Neutrophil (primary cell): ENCODE measurements around the gene SYCE1.
"Not testable (repeated sequence)": the region's sequence is repeated elsewhere in the genome, so short reads cannot be mapped to it uniquely, and the experiment has no call there.

Experiments
- H3K27ac ChIP-seq: fragments of 200-600 bp; sonication (generic); 2 replicates; pipeline ENCODE4 v1.5.1; 2016; ENCODE audit warnings: mild to moderate bottlenecking, moderate library complexity
- H3K27me3 ChIP-seq: fragments of 200-600 bp; sonication (generic); 2 replicates; pipeline ENCODE4 v1.6.0; 2016; ENCODE audit warnings: mild to moderate bottlenecking
- H3K36me3 ChIP-seq: fragments of 200-600 bp; sonication (generic); 2 replicates; pipeline ENCODE4 v1.5.1; 2017
- H3K4me1 ChIP-seq, 2 experiments: fragments of 200-600 bp in 1 of 2; sonication (generic) in 1 of 2; 1 replicate in 1 of 2; 2 replicates in 1 of 2; pipeline versions ENCODE4 v1.5.1 to v1.6.1; 2013 to 2016; ENCODE audit warnings: low read depth in 1 of 2, low read length in 1 of 2, mild to moderate bottlenecking in 1 of 2, moderate library complexity in 1 of 2; ENCODE audit not compliant: control insufficient read depth in 1 of 2, insufficient read depth in 1 of 2
- H3K4me3 ChIP-seq, 2 experiments: fragments of 200-600 bp in 1 of 2; sonication (generic) in 1 of 2; 1 replicate in 1 of 2; 2 replicates in 1 of 2; pipeline ENCODE4 v1.5.1; 2013 to 2016; ENCODE audit warnings: low read depth in 1 of 2, low read length in 1 of 2, mild to moderate bottlenecking in 1 of 2, moderate library complexity in 1 of 2
- H3K9me3 ChIP-seq: fragments of 200-600 bp; sonication (generic); 2 replicates; pipeline ENCODE4 v1.5.1; 2016
- TF ChIP-seq, protein P1 (sequence below): fragments of 200-600 bp; sonication (generic); IDR thresholded peaks from 2 replicates; pipeline ENCODE4 v1.5.1; 2016; ENCODE audit warnings: antibody characterized with exemption

The SYCE1 gene

DNA sequence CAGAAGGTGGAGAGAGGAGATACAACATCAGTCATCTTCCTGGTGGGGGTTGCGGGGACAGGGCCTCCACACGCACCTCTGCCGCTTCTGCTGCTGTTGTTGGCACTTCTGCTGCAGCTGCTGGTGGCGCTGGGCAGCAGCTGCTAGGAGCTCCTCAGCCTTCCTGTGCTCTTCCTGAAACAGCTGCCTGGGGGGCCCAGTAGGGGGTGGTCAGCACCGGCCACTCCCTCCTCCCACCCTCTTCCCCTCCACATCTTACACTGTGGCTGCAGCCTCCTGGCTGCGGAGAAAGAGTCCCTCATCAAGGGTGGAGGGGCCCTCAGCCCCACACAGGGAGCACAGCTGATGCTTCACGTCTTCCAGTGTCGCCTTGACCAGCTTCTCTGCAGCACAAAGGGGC lies 9.9 kb downstream of the SYCE1 start:
- no peaks in the 10 kb centered on the region for H3K36me3 ChIP-seq
- no peaks in the 10 kb centered on the region for H3K4me1 ChIP-seq
- no peak overlapping the region for H3K4me3 ChIP-seq
- no peaks in the 10 kb centered on the region for H3K9me3 ChIP-seq
- H3K27ac ChIP-seq: no peak overlapping the region
- TF ChIP-seq, protein P1, sequence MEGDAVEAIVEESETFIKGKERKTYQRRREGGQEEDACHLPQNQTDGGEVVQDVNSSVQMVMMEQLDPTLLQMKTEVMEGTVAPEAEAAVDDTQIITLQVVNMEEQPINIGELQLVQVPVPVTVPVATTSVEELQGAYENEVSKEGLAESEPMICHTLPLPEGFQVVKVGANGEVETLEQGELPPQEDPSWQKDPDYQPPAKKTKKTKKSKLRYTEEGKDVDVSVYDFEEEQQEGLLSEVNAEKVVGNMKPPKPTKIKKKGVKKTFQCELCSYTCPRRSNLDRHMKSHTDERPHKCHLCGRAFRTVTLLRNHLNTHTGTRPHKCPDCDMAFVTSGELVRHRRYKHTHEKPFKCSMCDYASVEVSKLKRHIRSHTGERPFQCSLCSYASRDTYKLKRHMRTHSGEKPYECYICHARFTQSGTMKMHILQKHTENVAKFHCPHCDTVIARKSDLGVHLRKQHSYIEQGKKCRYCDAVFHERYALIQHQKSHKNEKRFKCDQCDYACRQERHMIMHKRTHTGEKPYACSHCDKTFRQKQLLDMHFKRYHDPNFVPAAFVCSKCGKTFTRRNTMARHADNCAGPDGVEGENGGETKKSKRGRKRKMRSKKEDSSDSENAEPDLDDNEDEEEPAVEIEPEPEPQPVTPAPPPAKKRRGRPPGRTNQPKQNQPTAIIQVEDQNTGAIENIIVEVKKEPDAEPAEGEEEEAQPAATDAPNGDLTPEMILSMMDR: no peak
- no peaks in the 10 kb centered on the region for H3K27me3 ChIP-seq

DNA sequence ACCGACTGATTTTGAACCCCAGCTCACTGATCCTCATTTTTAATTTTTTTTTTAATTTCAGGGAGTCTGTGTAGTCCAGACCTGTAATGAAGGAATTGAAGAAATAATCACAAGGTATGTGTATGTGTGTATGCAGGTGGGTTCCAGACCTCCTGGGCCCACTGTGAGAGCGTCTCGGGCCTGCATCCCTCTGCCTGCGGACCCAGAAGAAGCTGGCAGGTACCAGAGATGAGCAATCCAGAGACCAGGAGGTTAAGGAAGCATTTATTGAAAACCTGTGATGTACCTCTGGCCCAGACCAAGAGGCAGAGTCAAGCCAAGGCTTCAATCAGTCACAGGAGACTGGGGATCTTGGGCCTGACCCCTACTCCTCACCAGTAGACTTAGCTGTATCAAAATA lies 10.8 kb downstream of the SYCE1 start:
- H3K36me3 ChIP-seq: no peaks in the 10 kb centered on the region
- H3K27ac ChIP-seq: no peak overlapping the region
- TF ChIP-seq, protein P1: no peak
- H3K4me3 ChIP-seq: no peak overlapping the region
- H3K27me3 ChIP-seq: no peaks in the 10 kb centered on the region
- H3K9me3 ChIP-seq: no peaks in the 10 kb centered on the region
- H3K4me1 ChIP-seq: no peaks in the 10 kb centered on the region

DNA sequence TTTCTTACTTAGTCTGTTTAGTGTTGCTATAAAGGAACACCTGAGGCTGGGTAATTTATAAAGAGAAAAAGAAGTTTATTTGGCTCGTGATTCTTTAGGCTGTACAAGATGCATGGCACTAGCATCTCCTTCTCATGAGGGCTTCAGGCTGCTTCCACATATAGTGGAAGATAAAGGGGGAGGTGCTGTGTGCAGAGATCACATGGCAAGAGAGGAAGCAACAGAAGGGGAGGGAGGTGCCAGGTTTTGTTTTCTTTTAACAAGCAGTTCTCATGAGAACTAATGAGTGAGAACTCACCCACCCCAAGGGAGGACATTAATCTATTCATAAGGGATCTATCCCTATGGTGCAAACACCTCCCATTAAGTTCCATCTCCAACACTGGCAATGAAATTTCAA lies 20.9 kb downstream of the SYCE1 start:
- H3K4me3 ChIP-seq: no peak overlapping the region
- TF ChIP-seq, protein P1: no peak

DNA sequence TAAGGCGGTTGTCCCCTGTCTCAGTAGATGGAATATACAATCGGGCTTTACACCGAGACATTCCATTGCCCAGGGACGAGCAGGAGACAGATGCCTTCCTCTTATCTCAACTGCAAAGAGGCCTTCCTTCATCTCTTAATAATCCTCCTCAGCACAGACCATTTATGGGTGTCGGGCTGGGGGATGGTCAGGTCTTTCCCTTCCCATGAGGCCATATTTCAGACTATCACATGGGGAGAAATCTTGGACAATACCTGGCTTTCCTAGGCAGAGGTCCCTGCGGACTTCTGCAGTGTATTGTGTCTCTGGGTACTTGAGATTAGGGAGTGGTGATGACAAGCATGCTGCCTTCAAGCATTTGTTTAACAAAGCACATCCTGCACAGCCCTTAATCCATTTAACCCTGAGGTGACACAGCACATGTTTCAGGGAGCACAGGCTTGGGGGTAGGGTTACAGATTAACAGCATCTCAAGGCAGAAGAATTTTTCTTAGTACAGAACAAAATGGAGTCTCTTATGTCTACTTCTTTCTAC lies 23.9 kb downstream of the SYCE1 start:
- not testable (repeated sequence) for H3K27ac ChIP-seq, H3K27me3 ChIP-seq, H3K4me1 ChIP-seq, H3K4me3 ChIP-seq, H3K9me3 ChIP-seq, H3K36me3 ChIP-seq

More for the DNA sequence above, 20.9 kb downstream of the SYCE1 start:
- no peaks in the 10 kb centered on the region for H3K27me3 ChIP-seq
- no peak overlapping the region for H3K27ac ChIP-seq
- H3K4me1 ChIP-seq: no peaks in the 10 kb centered on the region
- no peaks in the 10 kb centered on the region for H3K36me3 ChIP-seq
- H3K9me3 ChIP-seq: no peaks in the 10 kb centered on the region

DNA sequence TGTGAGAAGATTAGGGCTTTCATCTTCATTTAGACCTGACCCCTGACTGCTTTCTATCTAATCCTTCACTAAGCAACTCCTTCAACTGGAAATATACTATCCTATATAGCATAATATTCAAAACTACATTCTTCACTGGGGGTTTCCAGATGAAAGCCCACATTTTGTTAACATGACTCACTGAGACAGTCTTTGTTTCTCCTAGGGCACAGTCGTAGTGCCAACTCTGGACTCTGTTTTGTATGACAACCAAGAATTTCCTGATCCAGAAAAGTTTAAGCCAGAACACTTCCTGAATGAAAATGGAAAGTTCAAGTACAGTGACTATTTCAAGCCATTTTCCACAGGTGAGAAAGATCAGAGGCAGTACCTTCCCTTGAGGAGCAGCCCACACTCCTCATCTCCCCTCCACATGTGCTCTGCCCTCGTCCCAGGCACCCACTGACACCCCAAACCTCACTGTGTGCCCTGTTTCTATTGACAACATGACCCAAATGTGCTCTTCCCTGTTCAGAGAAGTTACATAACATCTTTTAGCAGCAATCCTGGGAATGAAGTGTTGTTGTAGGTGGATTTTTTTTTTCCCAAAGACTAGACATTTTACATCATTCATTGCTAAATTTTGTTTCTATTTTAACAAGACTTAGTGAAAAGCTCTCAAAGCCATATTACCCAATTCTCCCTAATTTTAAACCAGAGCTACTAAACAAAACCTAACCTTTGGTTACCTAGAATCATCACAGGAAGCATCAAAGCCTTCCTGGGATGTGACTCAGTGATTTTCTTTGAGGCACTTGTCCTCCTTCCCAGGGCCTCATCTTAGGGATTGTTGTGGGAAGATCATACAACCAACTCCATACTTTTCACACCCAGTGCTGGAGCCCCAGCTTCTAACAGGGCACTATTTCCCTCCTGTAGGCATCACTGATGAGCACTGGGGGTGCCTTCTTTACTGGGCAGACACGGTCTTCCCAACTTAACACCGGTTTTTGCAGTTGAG lies 27.5 kb downstream of the SYCE1 start:
- no peak overlapping the region for H3K4me3 ChIP-seq
- H3K27me3 ChIP-seq: no peaks in the 10 kb centered on the region
- H3K36me3 ChIP-seq: no peaks in the 10 kb centered on the region
- TF ChIP-seq, protein P1: no peak
- no peak overlapping the region for H3K27ac ChIP-seq
- no peaks in the 10 kb centered on the region for H3K4me1 ChIP-seq
- no peaks in the 10 kb centered on the region for H3K9me3 ChIP-seq

DNA sequence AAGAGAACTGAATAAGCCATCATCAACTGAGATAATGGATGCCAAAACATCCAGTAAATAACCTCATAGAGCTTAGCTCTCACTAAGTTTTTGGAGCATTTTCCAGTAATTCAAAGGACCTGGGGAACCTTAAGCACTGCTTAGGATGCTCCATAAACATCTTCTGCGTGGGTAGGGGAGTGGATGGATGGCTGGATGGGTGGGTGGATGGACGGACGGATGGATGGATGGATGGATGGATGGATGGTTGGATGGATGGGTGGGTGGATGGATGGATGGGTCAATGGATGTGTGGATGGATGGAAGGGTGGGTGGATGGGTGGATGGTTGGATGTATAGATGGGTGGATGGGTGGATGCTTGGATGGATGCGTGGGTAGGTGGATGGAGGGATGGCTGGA lies 29.2 kb downstream of the SYCE1 start:
- Histone ChIP-seq H3K4me3 (no peak overlapping the region), H3K4me1 (no peaks in the 10 kb centered on the region), H3K9me3 (no peaks in the 10 kb centered on the region), H3K36me3 (no peaks in the 10 kb centered on the region), H3K27ac (no peak overlapping the region), H3K27me3 (peaks cover 16% of the 10 kb centered on the region)
- TF ChIP-seq, protein P1: no peak
